Measurements from ENCODE around the gene GALNT10. TPM values are rescaled to one million over a fixed set of nuclear protein-coding genes. Genes with fewer than 3 reads are reported as not detected.

Gene GALNT10
- total RNA-seq, 1 donor from 2014 or later, result 27.6 TPM

DNA sequence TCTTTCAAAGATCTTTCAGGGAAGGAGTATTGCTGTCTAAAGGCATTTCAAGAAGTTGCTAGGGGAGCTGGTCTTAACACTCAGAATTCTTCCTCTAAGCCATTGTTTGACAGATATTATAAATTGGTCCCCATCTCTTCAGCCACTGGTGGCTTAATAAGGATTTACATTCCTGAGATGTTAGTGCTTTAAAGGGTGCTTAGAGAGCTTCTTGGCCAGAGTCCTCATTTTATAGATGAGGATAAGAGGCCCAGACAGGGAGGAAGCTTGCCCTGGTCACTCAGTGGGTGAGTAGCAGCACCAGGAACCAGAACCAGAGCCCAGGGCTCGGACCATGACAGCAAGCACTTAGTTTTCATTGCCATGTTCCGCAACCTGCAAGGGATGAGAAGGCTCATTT, 53.2 kb downstream of the GALNT10 start:
- no peak overlapping the region for H3K4me3 ChIP-seq (ENCODE audit: low read depth, low read length)
- DNase-seq (ENCODE audit: low read depth), result no peak
- no peaks in the 10 kb centered on the region for H3K27me3 ChIP-seq (ENCODE audit: control insufficient read depth, insufficient read depth, low read length)
- H3K36me3 ChIP-seq (ENCODE audit: control insufficient read depth, insufficient read depth, low read length), result no peaks in the 10 kb centered on the region
- TF ChIP-seq, protein P1, sequence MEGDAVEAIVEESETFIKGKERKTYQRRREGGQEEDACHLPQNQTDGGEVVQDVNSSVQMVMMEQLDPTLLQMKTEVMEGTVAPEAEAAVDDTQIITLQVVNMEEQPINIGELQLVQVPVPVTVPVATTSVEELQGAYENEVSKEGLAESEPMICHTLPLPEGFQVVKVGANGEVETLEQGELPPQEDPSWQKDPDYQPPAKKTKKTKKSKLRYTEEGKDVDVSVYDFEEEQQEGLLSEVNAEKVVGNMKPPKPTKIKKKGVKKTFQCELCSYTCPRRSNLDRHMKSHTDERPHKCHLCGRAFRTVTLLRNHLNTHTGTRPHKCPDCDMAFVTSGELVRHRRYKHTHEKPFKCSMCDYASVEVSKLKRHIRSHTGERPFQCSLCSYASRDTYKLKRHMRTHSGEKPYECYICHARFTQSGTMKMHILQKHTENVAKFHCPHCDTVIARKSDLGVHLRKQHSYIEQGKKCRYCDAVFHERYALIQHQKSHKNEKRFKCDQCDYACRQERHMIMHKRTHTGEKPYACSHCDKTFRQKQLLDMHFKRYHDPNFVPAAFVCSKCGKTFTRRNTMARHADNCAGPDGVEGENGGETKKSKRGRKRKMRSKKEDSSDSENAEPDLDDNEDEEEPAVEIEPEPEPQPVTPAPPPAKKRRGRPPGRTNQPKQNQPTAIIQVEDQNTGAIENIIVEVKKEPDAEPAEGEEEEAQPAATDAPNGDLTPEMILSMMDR (IDR thresholded peaks at IDR 0.05; ENCODE audit: insufficient read depth, low read length, poor library complexity, severe bottlenecking), result no peak

DNA sequence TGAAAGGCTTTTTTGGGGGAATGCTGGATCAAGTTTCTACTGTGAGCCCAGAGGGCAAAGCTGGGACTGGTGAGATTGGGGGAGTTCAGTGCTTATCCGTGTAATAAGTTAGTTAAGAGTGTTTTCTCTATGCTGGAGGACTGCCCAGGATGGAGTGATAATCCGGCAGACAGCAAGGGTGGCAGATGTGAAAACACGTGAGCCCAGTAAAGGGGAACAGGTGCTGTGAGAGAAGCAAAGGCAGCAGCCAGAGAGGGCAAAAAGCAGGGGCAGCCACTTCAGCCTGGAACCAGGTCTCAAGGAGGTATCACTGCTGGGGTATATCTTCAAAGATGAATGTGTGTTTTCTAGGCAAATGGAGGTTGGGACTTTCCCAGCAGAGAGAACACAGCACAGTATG, 53.9 kb downstream of the GALNT10 start:
- no peaks in the 10 kb centered on the region for H3K36me3 ChIP-seq (ENCODE audit: control insufficient read depth, insufficient read depth, low read length)
- no peaks in the 10 kb centered on the region for H3K27me3 ChIP-seq (ENCODE audit: control insufficient read depth, insufficient read depth, low read length)
- no peak for DNase-seq (ENCODE audit: low read depth)
- no peak overlapping the region for H3K4me3 ChIP-seq (ENCODE audit: low read depth, low read length)
- TF ChIP-seq, protein P1 (IDR thresholded peaks at IDR 0.05; ENCODE audit: insufficient read depth, low read length, poor library complexity, severe bottlenecking), result no peak

DNA sequence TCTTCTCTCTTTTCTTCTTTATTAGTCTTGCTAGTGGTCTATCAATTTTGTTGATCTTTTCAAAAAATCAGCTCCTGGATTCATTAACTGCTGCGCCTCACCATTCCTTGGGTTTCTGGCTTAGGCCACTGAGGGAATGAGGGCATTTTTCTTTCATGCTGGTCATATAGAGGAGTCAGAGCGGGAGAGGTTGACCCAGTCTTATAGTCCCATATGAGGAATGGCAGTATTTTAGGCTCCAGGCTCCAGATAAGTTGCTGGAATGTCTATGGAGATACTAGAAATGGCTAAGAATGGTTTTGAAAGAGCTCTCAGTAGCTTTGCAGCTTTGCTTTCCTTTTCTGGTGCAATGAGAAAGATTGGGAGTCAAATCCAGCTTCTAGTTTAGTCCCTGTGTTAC, 58.2 kb downstream of the GALNT10 start:
- TF ChIP-seq, protein P1 (IDR thresholded peaks at IDR 0.05; ENCODE audit: insufficient read depth, low read length, poor library complexity, severe bottlenecking), result no peak
- Histone ChIP-seq H3K27me3 (ENCODE audit: control insufficient read depth, insufficient read depth, low read length) (no peaks in the 10 kb centered on the region), H3K36me3 (ENCODE audit: control insufficient read depth, insufficient read depth, low read length) (no peaks in the 10 kb centered on the region), H3K4me3 (ENCODE audit: low read depth, low read length) (no peak overlapping the region)
- DNase-seq (ENCODE audit: low read depth), result no peak

DNA sequence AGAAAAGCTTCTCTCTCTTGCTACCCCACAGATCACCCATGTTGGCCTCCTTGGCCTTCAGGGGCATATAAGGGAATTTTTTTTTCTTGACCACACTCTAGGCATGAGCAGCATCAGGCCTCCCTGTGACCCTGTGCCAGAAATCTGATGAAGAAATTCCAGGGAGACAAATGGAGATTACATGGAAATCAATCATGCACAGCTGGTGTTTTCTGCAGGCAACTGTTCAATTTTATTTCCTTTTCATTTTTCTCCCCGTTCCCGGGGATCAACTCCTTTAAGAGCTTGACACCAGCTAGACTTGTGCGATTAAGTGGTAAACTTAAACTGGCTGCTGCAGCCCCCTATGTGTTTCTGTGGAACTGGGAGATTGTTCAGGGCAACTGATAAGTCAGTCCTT, 59.3 kb downstream of the GALNT10 start:
- Histone ChIP-seq H3K27me3 (ENCODE audit: control insufficient read depth, insufficient read depth, low read length) (no peaks in the 10 kb centered on the region), H3K4me3 (ENCODE audit: low read depth, low read length) (no peak overlapping the region), H3K36me3 (ENCODE audit: control insufficient read depth, insufficient read depth, low read length) (no peaks in the 10 kb centered on the region)
- TF ChIP-seq, protein P1 (IDR thresholded peaks at IDR 0.05; ENCODE audit: insufficient read depth, low read length, poor library complexity, severe bottlenecking), result no peak
- DNase-seq (ENCODE audit: low read depth), result no peak

DNA sequence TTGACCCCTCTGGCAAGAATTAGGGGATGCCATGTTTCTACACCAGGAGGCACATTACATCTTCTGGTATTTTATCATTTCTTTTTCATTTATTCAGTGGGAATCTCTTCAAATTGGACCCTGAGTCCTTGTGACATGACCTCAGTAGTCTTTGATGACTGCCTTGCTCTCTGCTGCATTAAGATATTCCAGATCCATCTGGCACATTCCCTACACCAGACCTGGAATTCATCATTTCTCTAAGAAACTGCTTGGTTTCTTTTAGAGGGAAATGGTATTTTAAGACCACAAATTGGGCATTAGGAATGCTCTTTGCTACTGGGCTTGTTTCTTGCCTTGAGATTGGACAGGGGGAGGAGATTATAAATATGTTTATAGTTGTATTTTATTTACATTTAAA, 61.0 kb downstream of the GALNT10 start:
- no peak for DNase-seq (ENCODE audit: low read depth)
- TF ChIP-seq, protein P1 (IDR thresholded peaks at IDR 0.05; ENCODE audit: insufficient read depth, low read length, poor library complexity, severe bottlenecking), result no peak
- H3K4me3 ChIP-seq (ENCODE audit: low read depth, low read length), result no peak overlapping the region
- no peaks in the 10 kb centered on the region for H3K36me3 ChIP-seq (ENCODE audit: control insufficient read depth, insufficient read depth, low read length)
- no peaks in the 10 kb centered on the region for H3K27me3 ChIP-seq (ENCODE audit: control insufficient read depth, insufficient read depth, low read length)

DNA sequence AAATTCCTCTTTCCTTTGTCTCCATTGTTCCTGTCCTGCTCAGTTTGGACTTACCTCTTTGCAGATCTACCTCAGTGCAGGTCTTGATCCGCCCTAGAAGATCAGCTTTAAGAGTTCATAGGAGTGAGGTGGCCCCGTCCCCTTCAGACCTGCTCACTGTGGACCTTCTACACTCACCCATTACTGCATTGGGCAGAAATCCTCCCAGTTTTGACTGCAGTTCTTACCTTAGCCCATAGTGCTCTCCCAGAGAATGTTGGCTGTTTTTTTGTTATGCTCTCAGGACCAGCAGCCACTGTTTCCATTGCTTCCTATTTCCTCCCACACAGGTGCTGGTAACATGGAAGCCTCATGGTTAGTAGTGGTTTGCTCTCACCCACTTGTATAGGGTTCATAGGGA, 63.3 kb downstream of the GALNT10 start:
- H3K27me3 ChIP-seq (ENCODE audit: control insufficient read depth, insufficient read depth, low read length), result no peaks in the 10 kb centered on the region
- DNase-seq (ENCODE audit: low read depth), result no peak
- TF ChIP-seq, protein P1 (IDR thresholded peaks at IDR 0.05; ENCODE audit: insufficient read depth, low read length, poor library complexity, severe bottlenecking), result no peak

More for the DNA sequence above, 63.3 kb downstream of the GALNT10 start:
- Histone ChIP-seq H3K36me3 (ENCODE audit: control insufficient read depth, insufficient read depth, low read length) (no peaks in the 10 kb centered on the region), H3K4me3 (ENCODE audit: low read depth, low read length) (no peak overlapping the region)
